HL-60 (cell line): ENCODE results near the gene BPIFB4.

Experiments
- CTCF ChIP-seq: IDR thresholded peaks from one replicate; pipeline ENCODE4 v1.5.1; 2011; ENCODE audit warnings: low read length, control low read depth, inconsistent platforms; ENCODE audit not compliant: insufficient read depth
- GABPA ChIP-seq: IDR thresholded peaks from 2 replicates; pipeline ENCODE4 v1.6.1; 2012; ENCODE audit warnings: low read depth
- POLR2AphosphoS5 ChIP-seq: IDR thresholded peaks from 2 replicates; pipeline ENCODE4 v1.6.1; 2012; ENCODE audit warnings: low read depth
- REST ChIP-seq: IDR thresholded peaks from 2 replicates; pipeline ENCODE4 v1.6.1; 2012; ENCODE audit warnings: low read depth; ENCODE audit not compliant: insufficient replicate concordance
- SPI1 ChIP-seq: IDR thresholded peaks from 2 replicates; pipeline ENCODE4 v1.6.1; 2012; ENCODE audit warnings: low read depth, mild to moderate bottlenecking, borderline replicate concordance

DNA sequence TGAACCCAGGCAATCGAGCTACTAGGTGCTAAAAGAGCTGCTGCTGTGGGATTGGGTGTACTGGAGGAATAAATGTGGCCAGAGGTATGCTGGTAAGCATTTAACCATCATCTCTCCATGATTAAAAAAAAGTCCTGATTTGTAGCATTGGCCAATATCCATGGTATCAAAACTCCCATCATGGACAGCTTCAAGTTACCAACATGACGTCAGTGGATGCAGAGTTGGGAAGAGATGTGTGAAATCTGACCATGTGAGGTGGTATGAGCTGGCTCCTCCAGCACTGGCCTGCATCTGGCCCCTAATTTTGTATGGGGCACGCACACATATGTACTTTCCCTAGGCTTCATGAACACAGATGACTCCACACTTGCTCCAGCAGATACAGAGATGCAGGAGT lies 11.7 kb downstream of the BPIFB4 start:
- TF ChIP-seq CTCF: no peak
- TF ChIP-seq REST: no peak
- no peak for TF ChIP-seq POLR2AphosphoS5
- no peak for TF ChIP-seq SPI1
- no peak for TF ChIP-seq GABPA
